HCT116 (cell line): ENCODE results near the gene RAI1. TPM values are rescaled to one million over a fixed set of nuclear protein-coding genes. Genes with fewer than 3 reads are reported as not detected.
A peak's percentile ranks its signal among the peaks of the same experiment; 100 is the strongest.

ENCODE experiments used
- ATAC-seq: fragments of 200-7000 bp; cut with Tn5 transposase; 2 replicates; pipeline ENCODE4 v1.9.1; 2020; ENCODE audit warnings: mild to moderate bottlenecking, moderate library complexity
- BruUV-seq: library from RNA; stranded (reverse); fragments of 400-500 nt; replicated peaks from 2 replicates; lab custom pipeline; 2021; lab: Mats Ljungman, UMichigan
- CTCF ChIA-PET: fragments of 300-600 bp; sonication (Branson Sonifier 250); formaldehyde crosslinking; loops from one replicate; lab custom pipeline; 2021; ENCODE audit warnings: antibody characterized with exemption; lab: Charles Lee
- POLR2A ChIA-PET: fragments of 300-600, 350-600 bp; sonication (Branson Sonifier 250); formaldehyde crosslinking; loops from one replicate; lab custom pipeline; 2021; ENCODE audit warnings: antibody characterized with exemption; lab: Charles Lee
- RAD21 ChIA-PET, 2 experiments: fragments of 300-600 bp; sonication (Branson Sonifier 250); formaldehyde crosslinking; loops; one replicate each; lab custom pipeline; 2023; ENCODE audit warnings: low total read pairs in 2 of 2; ENCODE audit not compliant: uncharacterized antibody in 2 of 2, unreplicated experiment in 2 of 2, low non-redundant PET in 1 of 2; lab: Charles Lee
- DNase-seq: peaks from one replicate; pipeline ENCODE4 v3.0.0-alpha.2; 2010; ENCODE audit warnings: low read depth, low spot score
- H2AFZ ChIP-seq: fragments of 200-600 bp; shearing (Covaris generic), sonication (generic); 2 replicates; pipeline ENCODE4 v1.6.1; 2017; ENCODE audit warnings: low read depth, mixed run types, mixed read lengths, antibody characterized with exemption, low read length; ENCODE audit not compliant: poor library complexity, severe bottlenecking
- H3K27ac ChIP-seq: 2 replicates; pipeline ENCODE4 v1.5.1; 2012; ENCODE audit warnings: low read depth, low read length
- H3K27me3 ChIP-seq: fragments of 200-600 bp; sonication (generic); 2 replicates; pipeline ENCODE4 v1.6.1; 2016; ENCODE audit warnings: mixed run types, low read length, mixed read lengths; ENCODE audit not compliant: insufficient read depth
- H3K36me3 ChIP-seq, 2 experiments: fragments of 200-500 bp in 1 of 2; fragments of 200-600 bp in 1 of 2; sonication (Bioruptor generic) in 1 of 2; sonication (generic) in 1 of 2; 2 replicates each; pipeline versions ENCODE4 v1.5.1 to v1.6.1; 2014 to 2016; ENCODE audit warnings: low read length in 2 of 2, inconsistent platforms in 1 of 2, mixed read lengths in 1 of 2, mixed run types in 1 of 2; ENCODE audit not compliant: insufficient read depth in 2 of 2, control insufficient read depth in 1 of 2
- H3K4me1 ChIP-seq, 2 experiments: fragments of 200-600 bp in 1 of 2; sonication (generic) in 1 of 2; 2 replicates each; pipeline versions ENCODE4 v1.5.1 to v1.6.1; 2012 to 2017; ENCODE audit warnings: low read length in 2 of 2, inconsistent platforms in 1 of 2, mild to moderate bottlenecking in 1 of 2, mixed read lengths in 1 of 2, mixed run types in 1 of 2, moderate library complexity in 1 of 2; ENCODE audit not compliant: insufficient read depth in 2 of 2, control insufficient read depth in 1 of 2
- H3K4me2 ChIP-seq: fragments of 200-600 bp; sonication (generic); 2 replicates; pipeline ENCODE4 v1.6.1; 2017; ENCODE audit warnings: mixed run types, low read length, mixed read lengths
- H3K4me3 ChIP-seq, 2 experiments: fragments of 200-600 bp in 1 of 2; sonication (generic) in 1 of 2; replicated peaks in 1 of 2; 2 replicates each; pipeline ENCODE4 v1.5.1; 2011 to 2016; ENCODE audit warnings: low read length in 2 of 2, control low read depth in 1 of 2, low read depth in 1 of 2, mild to moderate bottlenecking in 1 of 2, mixed read lengths in 1 of 2, mixed run types in 1 of 2
- H3K79me2 ChIP-seq: fragments of 200-600 bp; sonication (generic); 2 replicates; pipeline ENCODE4 v1.6.1; 2017; ENCODE audit warnings: mild to moderate bottlenecking, mixed run types, low read length, moderate library complexity, mixed read lengths; ENCODE audit not compliant: insufficient read depth
- H3K9ac ChIP-seq: fragments of 200-600 bp; sonication (generic); 2 replicates; pipeline ENCODE4 v1.6.1; 2016; ENCODE audit warnings: low read length, mixed read lengths
- H3K9me2 ChIP-seq: fragments of 200-600 bp; sonication (generic), shearing (Covaris generic); 2 replicates; pipeline ENCODE4 v1.6.1; 2017; ENCODE audit warnings: mixed run types, mild to moderate bottlenecking, moderate library complexity; ENCODE audit not compliant: insufficient read depth
- H3K9me3 ChIP-seq, 2 experiments: fragments of 200-500 bp in 1 of 2; fragments of 200-600 bp in 1 of 2; sonication (Bioruptor generic) in 1 of 2; sonication (generic) in 1 of 2; 2 replicates each; pipeline ENCODE4 v1.6.1; 2014 to 2017; ENCODE audit warnings: low read length in 2 of 2, mixed read lengths in 2 of 2, inconsistent platforms in 1 of 2, low read depth in 1 of 2, mild to moderate bottlenecking in 1 of 2, mixed run types in 1 of 2, moderate library complexity in 1 of 2; ENCODE audit not compliant: control insufficient read depth in 1 of 2, insufficient read depth in 1 of 2
- H4K20me1 ChIP-seq: fragments of 200-600 bp; sonication (generic), shearing (Covaris generic); 2 replicates; pipeline ENCODE4 v1.6.1; 2017; ENCODE audit warnings: mixed run types, mild to moderate bottlenecking, moderate library complexity; ENCODE audit not compliant: insufficient read depth
- CBX3 ChIP-seq: IDR thresholded peaks from 2 replicates; pipeline ENCODE4 v1.6.1; 2012; ENCODE audit warnings: low read depth
- EZH2 ChIP-seq: fragments of 200-600 bp; sonication (generic); IDR thresholded peaks from 2 replicates; pipeline ENCODE4 v1.6.1; 2017; ENCODE audit warnings: antibody characterized with exemption, mixed run types
- EZH2phosphoT487 ChIP-seq: fragments of 200-600 bp; IDR thresholded peaks from 2 replicates; pipeline ENCODE4 v1.6.1; 2018; ENCODE audit warnings: antibody characterized with exemption, borderline replicate concordance
- SP1 ChIP-seq: IDR thresholded peaks from 2 replicates; pipeline ENCODE4 v1.6.1; 2012; ENCODE audit warnings: low read depth
- SRF ChIP-seq: IDR thresholded peaks from 2 replicates; pipeline ENCODE4 v1.6.1; 2012; ENCODE audit warnings: low read depth
- ZNF274 ChIP-seq: fragments of 200-500 bp; sonication (Bioruptor generic); IDR thresholded peaks from 2 replicates; pipeline ENCODE4 v1.6.1; 2014; ENCODE audit warnings: mild to moderate bottlenecking, low read depth, low read length, inconsistent platforms
- intact Hi-C: fragments of 100-400 bp; cut with micrococcal nuclease; formaldehyde crosslinking; loops from 2 replicates; pipeline ENCODE4 v1.10.0; 2022
- total RNA-seq: library from RNA; stranded (reverse); gene quantifications from one replicate; pipeline ENCODE4 v1.2.1, GENCODE V29; 2021; ENCODE audit not compliant: unreplicated experiment
- TF ChIP-seq, protein P1 (sequence below): IDR thresholded peaks from 2 replicates; pipeline ENCODE4 v1.6.1; 2012; ENCODE audit warnings: low read depth
- TF ChIP-seq, protein P2 (sequence below): IDR thresholded peaks from 2 replicates; pipeline ENCODE4 v1.6.1; 2012

The RAI1 gene
- total RNA-seq, 1 experiment from 2014 or later: 38.5 TPM

- Histone ChIP-seq H3K27me3 (no peaks in the 10 kb centered on the region), H3K4me2 (peak overlapping the region; percentile 88; the same call in 1 of the 2 replicates), H3K9me3 (no peaks in the 10 kb centered on the region), H3K79me2 (peaks cover 13% of the 10 kb centered on the region; the same call in 1 of the 2 replicates), H4K20me1 (no peaks in the 10 kb centered on the region), H3K27ac (peak overlapping the region; percentile 98), H2AFZ (no peak overlapping the region), H3K4me3 (no peak overlapping the region), H3K36me3 (no peaks in the 10 kb centered on the region), H3K9me2 (no peaks in the 10 kb centered on the region), H3K4me1 (peaks cover 48 to 59% of the 10 kb centered on the region in 2 experiments), H3K9ac (peak overlapping the region; percentile 99; the same call in 1 of the 2 replicates)
- ChIA-PET CTCF (no interaction called here), RAD21 (no interaction called here), POLR2A (interaction anchor here (1.1 to 1.9 kb wide), 2 partner anchors 8 to 24 kb away, joined by 3 to 11 read pairs; no protein-coding TSS in a partner anchor)
- BruUV-seq: no TSS peak
- DNase-seq (no peak), ATAC-seq (no peak)
- no peak for TF ChIP-seq EZH2phosphoT487
- TF ChIP-seq, protein P1, sequence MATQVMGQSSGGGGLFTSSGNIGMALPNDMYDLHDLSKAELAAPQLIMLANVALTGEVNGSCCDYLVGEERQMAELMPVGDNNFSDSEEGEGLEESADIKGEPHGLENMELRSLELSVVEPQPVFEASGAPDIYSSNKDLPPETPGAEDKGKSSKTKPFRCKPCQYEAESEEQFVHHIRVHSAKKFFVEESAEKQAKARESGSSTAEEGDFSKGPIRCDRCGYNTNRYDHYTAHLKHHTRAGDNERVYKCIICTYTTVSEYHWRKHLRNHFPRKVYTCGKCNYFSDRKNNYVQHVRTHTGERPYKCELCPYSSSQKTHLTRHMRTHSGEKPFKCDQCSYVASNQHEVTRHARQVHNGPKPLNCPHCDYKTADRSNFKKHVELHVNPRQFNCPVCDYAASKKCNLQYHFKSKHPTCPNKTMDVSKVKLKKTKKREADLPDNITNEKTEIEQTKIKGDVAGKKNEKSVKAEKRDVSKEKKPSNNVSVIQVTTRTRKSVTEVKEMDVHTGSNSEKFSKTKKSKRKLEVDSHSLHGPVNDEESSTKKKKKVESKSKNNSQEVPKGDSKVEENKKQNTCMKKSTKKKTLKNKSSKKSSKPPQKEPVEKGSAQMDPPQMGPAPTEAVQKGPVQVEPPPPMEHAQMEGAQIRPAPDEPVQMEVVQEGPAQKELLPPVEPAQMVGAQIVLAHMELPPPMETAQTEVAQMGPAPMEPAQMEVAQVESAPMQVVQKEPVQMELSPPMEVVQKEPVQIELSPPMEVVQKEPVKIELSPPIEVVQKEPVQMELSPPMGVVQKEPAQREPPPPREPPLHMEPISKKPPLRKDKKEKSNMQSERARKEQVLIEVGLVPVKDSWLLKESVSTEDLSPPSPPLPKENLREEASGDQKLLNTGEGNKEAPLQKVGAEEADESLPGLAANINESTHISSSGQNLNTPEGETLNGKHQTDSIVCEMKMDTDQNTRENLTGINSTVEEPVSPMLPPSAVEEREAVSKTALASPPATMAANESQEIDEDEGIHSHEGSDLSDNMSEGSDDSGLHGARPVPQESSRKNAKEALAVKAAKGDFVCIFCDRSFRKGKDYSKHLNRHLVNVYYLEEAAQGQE: no peak
- TF ChIP-seq CBX3: no peak
- TF ChIP-seq ZNF274: no peak
- no peak for TF ChIP-seq SRF
- TF ChIP-seq SP1: no peak
- TF ChIP-seq, protein P2, sequence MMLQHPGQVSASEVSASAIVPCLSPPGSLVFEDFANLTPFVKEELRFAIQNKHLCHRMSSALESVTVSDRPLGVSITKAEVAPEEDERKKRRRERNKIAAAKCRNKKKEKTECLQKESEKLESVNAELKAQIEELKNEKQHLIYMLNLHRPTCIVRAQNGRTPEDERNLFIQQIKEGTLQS: no peak
- TF ChIP-seq EZH2: no peak
- intact Hi-C loops: no loop called here
These were observed 160.4 kb downstream of the RAI1 start for GRCh38 chr17:17841601-17842025.
